Left lung (tissue), 10 donors: ENCODE measurements around the gene CCDC9B. TPM values are rescaled to one million over a fixed set of nuclear protein-coding genes. Genes with fewer than 3 reads are reported as not detected.

Experiments used
- ATAC-seq: fragments of 200-7000 bp; cut with Tn5 transposase; one replicate; pipeline ENCODE4 v1.9.1; 2020; ENCODE audit warnings: moderate library complexity
- DNase-seq, 4 donors: peaks; one replicate each; pipeline ENCODE4 v3.0.0-alpha.2; 2013 to 2020
- H3K27ac ChIP-seq, 2 donors: fragments of 200-600 bp; sonication (generic) in 1 of 2; one replicate each; pipeline versions ENCODE4 v1.5.0 to v1.8.0; 2020 to 2021
- H3K27me3 ChIP-seq, 2 donors: fragments of 200-600 bp; sonication (generic) in 1 of 2; one replicate each; pipeline versions ENCODE4 v1.5.0 to v1.8.0; 2020 to 2021
- H3K36me3 ChIP-seq, 2 donors: fragments of 200-600 bp; sonication (generic) in 1 of 2; one replicate each; pipeline versions ENCODE4 v1.5.0 to v1.8.0; 2020 to 2021
- H3K4me1 ChIP-seq, 2 donors: fragments of 200-600 bp; one replicate each; pipeline ENCODE4 v1.8.0; 2021
- H3K4me3 ChIP-seq, 2 donors: fragments of 200-600 bp; sonication (generic) in 1 of 2; one replicate each; pipeline versions ENCODE4 v1.5.0 to v1.8.0; 2020 to 2021; ENCODE audit warnings: mild to moderate bottlenecking in 1 of 2
- H3K9me3 ChIP-seq, 2 donors: fragments of 200-600 bp; sonication (generic) in 1 of 2; one replicate each; pipeline versions ENCODE4 v1.5.0 to v1.8.0; 2020 to 2021
- intact Hi-C, 2 donors: fragments of 100-400 bp; cut with DNase I; formaldehyde crosslinking; loops; one replicate each; pipeline versions ENCODE4 v1.11.2 to v1.14.2; 2022
- polyA plus RNA-seq, 6 donors: library from polyadenylated mRNA; unstranded; fragments of 120-200 nt; gene quantifications; one replicate each; pipeline ENCODE4 v1.2.1, GENCODE V29; 2013; ENCODE audit not compliant: insufficient read length in 6 of 6
- total RNA-seq, 2 donors: library from RNA; stranded (reverse); fragmentation: NEBNext Ultra II Directional; extraction: Animal tissue kit (Norgen Biotek cat#: 25700); gene quantifications; one replicate each; pipeline ENCODE4 v1.2.1, GENCODE V29; 2021
- TF ChIP-seq, protein P1 (sequence below), 2 donors: fragments of 200-600 bp; sonication (generic) in 1 of 2; IDR thresholded peaks; one replicate each; pipeline versions ENCODE4 v1.5.0 to v1.8.0; 2021; ENCODE audit warnings: antibody characterized with exemption in 2 of 2
- donor health status: DM: no; HTN: yes; CAD: no.
- donor health status: DM: no; HTN: no; CAD: no.

Gene CCDC9B
- total and polyA plus RNA-seq, 8 donors: 4.5 to 65.4 (median 9.1) TPM

- H3K27me3 ChIP-seq: no peaks in the 10 kb centered on the region
- H3K4me3 ChIP-seq: no peak overlapping the region
- H3K4me1 ChIP-seq: peaks cover 4 to 19% of the 10 kb centered on the region in 2 donors
- H3K36me3 ChIP-seq: no peaks in the 10 kb centered on the region
- H3K9me3 ChIP-seq: no peaks in the 10 kb centered on the region
- ATAC-seq (no peak), DNase-seq (no peak)
- TF ChIP-seq, protein P1, sequence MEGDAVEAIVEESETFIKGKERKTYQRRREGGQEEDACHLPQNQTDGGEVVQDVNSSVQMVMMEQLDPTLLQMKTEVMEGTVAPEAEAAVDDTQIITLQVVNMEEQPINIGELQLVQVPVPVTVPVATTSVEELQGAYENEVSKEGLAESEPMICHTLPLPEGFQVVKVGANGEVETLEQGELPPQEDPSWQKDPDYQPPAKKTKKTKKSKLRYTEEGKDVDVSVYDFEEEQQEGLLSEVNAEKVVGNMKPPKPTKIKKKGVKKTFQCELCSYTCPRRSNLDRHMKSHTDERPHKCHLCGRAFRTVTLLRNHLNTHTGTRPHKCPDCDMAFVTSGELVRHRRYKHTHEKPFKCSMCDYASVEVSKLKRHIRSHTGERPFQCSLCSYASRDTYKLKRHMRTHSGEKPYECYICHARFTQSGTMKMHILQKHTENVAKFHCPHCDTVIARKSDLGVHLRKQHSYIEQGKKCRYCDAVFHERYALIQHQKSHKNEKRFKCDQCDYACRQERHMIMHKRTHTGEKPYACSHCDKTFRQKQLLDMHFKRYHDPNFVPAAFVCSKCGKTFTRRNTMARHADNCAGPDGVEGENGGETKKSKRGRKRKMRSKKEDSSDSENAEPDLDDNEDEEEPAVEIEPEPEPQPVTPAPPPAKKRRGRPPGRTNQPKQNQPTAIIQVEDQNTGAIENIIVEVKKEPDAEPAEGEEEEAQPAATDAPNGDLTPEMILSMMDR (IDR thresholded peaks at IDR 0.05): no peak
- no peak overlapping the region for H3K27ac ChIP-seq
- intact Hi-C loops: no loop called here
Observed at GRCh38 chr15:40365016-40365415, 24.3 kb upstream of the CCDC9B start.

- no peaks in the 10 kb centered on the region for H3K27me3 ChIP-seq
- TF ChIP-seq, protein P1 (IDR thresholded peaks at IDR 0.05): no peak
- DNase-seq: no peak
- intact Hi-C loops: no loop called here
- peaks cover 4 to 19% of the 10 kb centered on the region in 2 donors for H3K4me1 ChIP-seq
- no peaks in the 10 kb centered on the region for H3K36me3 ChIP-seq
- H3K4me3 ChIP-seq: no peak overlapping the region
- ATAC-seq: no peak
- H3K27ac ChIP-seq: no peak overlapping the region
- H3K9me3 ChIP-seq: no peaks in the 10 kb centered on the region
Observed at GRCh38 chr15:40364251-40364650, 23.5 kb upstream of the CCDC9B start.

GRCh38 chr15:40363611-40364010, 22.9 kb upstream of the CCDC9B start:
- Histone ChIP-seq H3K4me1 (peaks cover 4 to 24% of the 10 kb centered on the region in 2 donors), H3K9me3 (no peaks in the 10 kb centered on the region), H3K36me3 (no peaks in the 10 kb centered on the region), H3K27me3 (peaks cover 0 to 5% of the 10 kb centered on the region in 2 donors), H3K27ac (no peak overlapping the region), H3K4me3 (no peak overlapping the region)
- DNase-seq (no peak), ATAC-seq (no peak)
- TF ChIP-seq, protein P1 (IDR thresholded peaks at IDR 0.05): no peak
- intact Hi-C loops: no loop called here

GRCh38 chr15:40361640-40362039, 20.9 kb upstream of the CCDC9B start:
- Histone ChIP-seq H3K27me3 (peaks cover 0 to 6% of the 10 kb centered on the region in 2 donors), H3K9me3 (no peaks in the 10 kb centered on the region), H3K4me3 (no peak overlapping the region), H3K27ac (no peak overlapping the region), H3K36me3 (no peaks in the 10 kb centered on the region), H3K4me1 (peaks cover 0 to 21% of the 10 kb centered on the region in 2 donors)
- TF ChIP-seq, protein P1 (IDR thresholded peaks at IDR 0.05): no peak
- DNase-seq: no peak
- no peak for ATAC-seq
- intact Hi-C loops: no loop called here

GRCh38 chr15:40360015-40360414, 19.3 kb upstream of the CCDC9B start:
- no peaks in the 10 kb centered on the region for H3K9me3 ChIP-seq
- ATAC-seq: no peak
- H3K36me3 ChIP-seq: no peaks in the 10 kb centered on the region
- peaks cover 0 to 19% of the 10 kb centered on the region in 2 donors for H3K4me1 ChIP-seq
- TF ChIP-seq, protein P1 (IDR thresholded peaks at IDR 0.05): no peak
- no peak overlapping the region for H3K4me3 ChIP-seq
- intact Hi-C loops: no loop called here
- peaks cover 0 to 6% of the 10 kb centered on the region in 2 donors for H3K27me3 ChIP-seq
- DNase-seq: no peak
- no peak overlapping the region for H3K27ac ChIP-seq
